ENCODE data around the gene FBXO42. TPM values are rescaled to one million over a fixed set of nuclear protein-coding genes. Genes with fewer than 3 reads are reported as not detected.
"Not testable (repeated sequence)": the region's sequence is repeated elsewhere in the genome, so short reads cannot be mapped to it uniquely, and the experiment has no call there.

The FBXO42 gene
- total RNA-seq, 1 experiment from 2014 or later: 21.9 TPM

DNA sequence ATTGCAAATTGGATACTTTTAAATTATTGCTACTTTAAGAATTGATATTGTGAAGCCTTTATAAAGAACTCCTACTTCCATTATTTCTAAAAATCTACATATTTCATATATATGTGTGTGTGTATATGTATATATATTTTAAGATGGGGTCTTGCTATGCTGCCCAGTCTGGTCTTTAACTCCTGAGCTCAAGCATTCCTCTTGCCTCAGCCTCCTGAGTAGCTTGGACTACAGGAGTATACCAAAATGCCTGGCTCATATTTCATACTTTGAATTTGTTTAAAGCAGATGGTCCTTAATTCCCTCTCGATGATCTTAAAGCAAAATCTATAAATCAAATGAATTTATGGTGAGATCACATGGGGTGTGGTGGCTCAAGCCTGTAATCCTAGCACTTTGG lies 90.2 kb downstream of the FBXO42 start:
- H3K27me3 Mint-ChIP-seq (ENCODE audit: insufficient read depth, unreplicated experiment): no peaks in the 10 kb centered on the region
- BruUV-seq (replicated peaks): no TSS peak
- ChIA-PET CTCF (no interaction called here), POLR2A (no interaction called here)
- peaks cover 9% of the 10 kb centered on the region for H3K4me1 Mint-ChIP-seq (ENCODE audit: insufficient read depth, unreplicated experiment)
- no peak overlapping the region for H3K27ac Mint-ChIP-seq (ENCODE audit: low read depth, unreplicated experiment)
- no peak overlapping the region for H3K4me3 Mint-ChIP-seq (ENCODE audit: unreplicated experiment)
- no peaks in the 10 kb centered on the region for H3K9me3 Mint-ChIP-seq (ENCODE audit: unreplicated experiment)
- intact Hi-C loops (cut with micrococcal nuclease): no loop called here
- H3K36me3 Mint-ChIP-seq (ENCODE audit: insufficient read depth, unreplicated experiment): peaks cover 6% of the 10 kb centered on the region
- no peak for DNase-seq (ENCODE audit: unreplicated experiment)
- TF ChIP-seq, protein P1, sequence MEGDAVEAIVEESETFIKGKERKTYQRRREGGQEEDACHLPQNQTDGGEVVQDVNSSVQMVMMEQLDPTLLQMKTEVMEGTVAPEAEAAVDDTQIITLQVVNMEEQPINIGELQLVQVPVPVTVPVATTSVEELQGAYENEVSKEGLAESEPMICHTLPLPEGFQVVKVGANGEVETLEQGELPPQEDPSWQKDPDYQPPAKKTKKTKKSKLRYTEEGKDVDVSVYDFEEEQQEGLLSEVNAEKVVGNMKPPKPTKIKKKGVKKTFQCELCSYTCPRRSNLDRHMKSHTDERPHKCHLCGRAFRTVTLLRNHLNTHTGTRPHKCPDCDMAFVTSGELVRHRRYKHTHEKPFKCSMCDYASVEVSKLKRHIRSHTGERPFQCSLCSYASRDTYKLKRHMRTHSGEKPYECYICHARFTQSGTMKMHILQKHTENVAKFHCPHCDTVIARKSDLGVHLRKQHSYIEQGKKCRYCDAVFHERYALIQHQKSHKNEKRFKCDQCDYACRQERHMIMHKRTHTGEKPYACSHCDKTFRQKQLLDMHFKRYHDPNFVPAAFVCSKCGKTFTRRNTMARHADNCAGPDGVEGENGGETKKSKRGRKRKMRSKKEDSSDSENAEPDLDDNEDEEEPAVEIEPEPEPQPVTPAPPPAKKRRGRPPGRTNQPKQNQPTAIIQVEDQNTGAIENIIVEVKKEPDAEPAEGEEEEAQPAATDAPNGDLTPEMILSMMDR (IDR thresholded peaks at IDR 0.05; ENCODE audit: unreplicated experiment): no peak

DNA sequence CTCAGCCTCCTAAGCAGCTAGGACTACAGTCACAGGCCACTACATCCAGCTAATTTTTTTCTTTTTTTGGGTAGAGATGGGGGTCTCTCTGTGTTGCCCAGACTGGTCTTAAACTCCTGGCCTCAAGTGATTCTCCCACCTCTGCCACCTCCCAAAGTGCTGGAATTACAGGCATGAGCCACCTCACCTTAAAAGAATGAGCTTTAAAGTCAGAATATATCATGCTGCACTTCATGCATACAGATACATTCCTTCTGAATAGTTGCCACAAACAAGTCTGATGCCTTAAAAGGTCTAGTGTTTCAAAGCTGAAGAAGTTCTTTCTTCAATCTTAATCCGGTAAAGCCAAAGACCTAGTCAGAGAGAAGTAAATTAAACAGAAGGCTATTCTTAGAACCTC lies 91.5 kb downstream of the FBXO42 start:
- ChIA-PET POLR2A (no interaction called here), CTCF (interaction anchor here (1.0 kb wide), 1 partner anchor 182 kb away, joined by 3 read pairs; no protein-coding TSS in a partner anchor)
- Mint-ChIP-seq H3K27ac (ENCODE audit: low read depth, unreplicated experiment) (no peak overlapping the region), H3K36me3 (ENCODE audit: insufficient read depth, unreplicated experiment) (peaks cover 14% of the 10 kb centered on the region), H3K27me3 (ENCODE audit: insufficient read depth, unreplicated experiment) (no peaks in the 10 kb centered on the region), H3K4me1 (ENCODE audit: insufficient read depth, unreplicated experiment) (peaks cover 9% of the 10 kb centered on the region), H3K4me3 (ENCODE audit: unreplicated experiment) (no peak overlapping the region), H3K9me3 (ENCODE audit: unreplicated experiment) (no peaks in the 10 kb centered on the region)
- BruUV-seq (replicated peaks): no TSS peak
- intact Hi-C loops (cut with micrococcal nuclease): no loop called here
- TF ChIP-seq, protein P1 (IDR thresholded peaks at IDR 0.05; ENCODE audit: unreplicated experiment): no peak
- no peak for DNase-seq (ENCODE audit: unreplicated experiment)

DNA sequence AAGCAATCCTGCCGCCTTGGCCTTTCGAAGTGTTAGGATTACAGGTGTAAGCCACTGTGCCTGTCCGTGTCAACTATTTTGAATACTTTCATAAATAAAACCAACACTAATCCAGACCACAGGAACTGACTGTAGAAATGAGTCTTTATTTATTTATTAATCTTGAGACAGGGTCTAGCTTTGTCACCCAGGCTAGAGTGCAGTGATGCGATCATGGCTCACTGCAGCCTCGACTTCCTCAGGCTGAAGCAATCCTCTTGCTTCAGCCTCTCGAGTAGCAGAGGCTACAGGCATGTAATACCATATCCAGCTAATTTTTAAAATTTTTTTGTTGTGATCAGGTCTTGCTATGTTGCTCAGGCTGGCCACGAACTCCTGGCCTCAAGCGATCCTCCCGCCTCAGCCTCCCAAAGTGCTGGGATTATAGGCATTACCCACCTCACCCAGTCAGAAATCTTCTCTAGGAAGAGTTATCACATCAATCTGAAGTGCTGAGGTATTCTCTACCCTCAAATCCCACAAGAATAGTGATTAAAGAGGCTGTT lies 93.6 kb downstream of the FBXO42 start:
- no TSS peak for BruUV-seq (replicated peaks)
- intact Hi-C loops (cut with micrococcal nuclease): no loop called here
- no peak overlapping the region for H3K4me3 Mint-ChIP-seq (ENCODE audit: unreplicated experiment)
- ChIA-PET POLR2A (no interaction called here), CTCF (interaction anchor here (0.5 to 1.2 kb wide), 3 partner anchors 104 to 239 kb away, joined by 4 to 5 read pairs (median 4); no protein-coding TSS in a partner anchor)
- H3K27me3 Mint-ChIP-seq (ENCODE audit: insufficient read depth, unreplicated experiment): no peaks in the 10 kb centered on the region
- peaks cover 9% of the 10 kb centered on the region for H3K4me1 Mint-ChIP-seq (ENCODE audit: insufficient read depth, unreplicated experiment)
- H3K36me3 Mint-ChIP-seq (ENCODE audit: insufficient read depth, unreplicated experiment): peaks cover 27% of the 10 kb centered on the region
- DNase-seq (ENCODE audit: unreplicated experiment): no peak
- TF ChIP-seq, protein P1 (IDR thresholded peaks at IDR 0.05; ENCODE audit: unreplicated experiment): no peak
- no peaks in the 10 kb centered on the region for H3K9me3 Mint-ChIP-seq (ENCODE audit: unreplicated experiment)
- H3K27ac Mint-ChIP-seq (ENCODE audit: low read depth, unreplicated experiment): no peak overlapping the region

DNA sequence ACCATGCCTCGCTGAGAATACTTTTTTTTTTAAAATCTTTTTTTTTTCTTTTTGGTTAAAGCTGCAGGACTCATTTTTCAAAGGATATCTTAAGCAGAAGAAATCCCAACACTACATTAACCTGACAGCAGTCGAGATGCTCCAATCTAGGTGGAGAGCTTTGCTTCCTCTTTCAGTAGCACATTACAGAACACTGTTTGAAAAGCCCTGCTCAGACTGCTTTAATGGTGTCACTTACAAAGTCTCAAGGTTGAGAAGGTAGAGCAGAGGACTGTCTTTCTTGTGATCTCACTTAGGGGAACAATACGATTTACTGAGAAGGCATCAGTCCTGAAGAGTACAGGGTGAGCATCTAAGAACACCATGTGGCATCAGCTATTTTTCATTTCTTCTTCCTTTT lies 94.3 kb downstream of the FBXO42 start:
- ChIA-PET CTCF (interaction anchor here (0.5 to 1.2 kb wide), 4 partner anchors 17 to 239 kb away, joined by 3 to 5 read pairs (median 4); no protein-coding TSS in a partner anchor), POLR2A (no interaction called here)
- TF ChIP-seq, protein P1 (IDR thresholded peaks at IDR 0.05; ENCODE audit: unreplicated experiment): no peak
- intact Hi-C loops (cut with micrococcal nuclease): no loop called here
- no peak for DNase-seq (ENCODE audit: unreplicated experiment)
- Mint-ChIP-seq H3K4me3 (ENCODE audit: unreplicated experiment) (no peak overlapping the region), H3K4me1 (ENCODE audit: insufficient read depth, unreplicated experiment) (peaks cover 14% of the 10 kb centered on the region), H3K36me3 (ENCODE audit: insufficient read depth, unreplicated experiment) (peaks cover 28% of the 10 kb centered on the region), H3K9me3 (ENCODE audit: unreplicated experiment) (no peaks in the 10 kb centered on the region), H3K27ac (ENCODE audit: low read depth, unreplicated experiment) (no peak overlapping the region), H3K27me3 (ENCODE audit: insufficient read depth, unreplicated experiment) (no peaks in the 10 kb centered on the region)
- no TSS peak for BruUV-seq (replicated peaks)

DNA sequence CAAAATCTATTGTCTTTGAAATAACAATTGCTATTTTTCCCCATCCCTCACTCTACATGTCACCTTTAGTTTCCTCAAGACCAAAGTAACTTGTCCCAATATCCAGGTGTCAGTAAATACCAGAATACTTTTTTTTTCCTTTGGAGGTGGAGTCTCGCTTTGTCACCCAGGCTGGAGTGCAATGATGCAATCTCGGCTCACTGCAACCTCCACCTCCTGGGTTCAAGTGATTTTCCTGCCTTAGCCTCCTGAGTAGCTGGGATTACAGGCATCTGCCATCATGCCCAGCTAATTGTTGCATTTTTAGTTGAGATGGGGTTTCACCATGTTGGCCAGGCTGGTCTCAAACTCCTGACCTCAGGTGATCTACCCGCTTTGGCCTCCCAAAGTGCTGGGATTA lies 94.7 kb downstream of the FBXO42 start:
- H3K27me3 Mint-ChIP-seq (ENCODE audit: insufficient read depth, unreplicated experiment); intact Hi-C loops (cut with micrococcal nuclease); H3K4me3 Mint-ChIP-seq (ENCODE audit: unreplicated experiment); POLR2A ChIA-PET; BruUV-seq (replicated peaks); DNase-seq (ENCODE audit: unreplicated experiment); H3K9me3 Mint-ChIP-seq (ENCODE audit: unreplicated experiment); H3K27ac Mint-ChIP-seq (ENCODE audit: low read depth, unreplicated experiment): not testable (repeated sequence)
- H3K4me1 Mint-ChIP-seq (ENCODE audit: insufficient read depth, unreplicated experiment): peaks cover 14% of the 10 kb centered on the region
- peaks cover 32% of the 10 kb centered on the region for H3K36me3 Mint-ChIP-seq (ENCODE audit: insufficient read depth, unreplicated experiment)
- CTCF ChIA-PET: interaction anchor here (0.6 to 1.2 kb wide), 3 partner anchors 16 to 178 kb away, joined by 3 to 4 read pairs (median 4); no protein-coding TSS in a partner anchor
